Measurements from ENCODE around the gene TEAD1.

The TEAD1 gene

DNA sequence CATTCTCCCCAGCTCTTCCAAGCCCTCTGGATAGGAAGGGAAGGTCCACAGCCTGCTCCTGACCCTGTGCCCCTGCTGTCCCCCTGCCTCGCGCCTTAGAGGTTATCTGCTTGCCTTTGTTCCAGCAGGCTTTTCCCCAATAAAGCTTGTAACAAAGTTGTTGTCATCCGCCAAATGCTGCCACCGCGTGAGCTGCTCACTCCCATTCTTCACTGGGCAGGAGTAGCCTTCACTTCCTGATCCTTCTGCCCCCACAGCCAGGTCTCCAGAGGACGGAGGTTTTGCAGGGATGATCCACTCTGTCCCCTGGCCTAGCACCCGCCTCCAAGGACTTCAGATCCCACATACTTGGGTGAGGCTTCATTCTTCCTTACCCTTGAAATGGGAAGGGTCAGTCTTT, 240.9 kb downstream of the TEAD1 start:
- H3K4me3 ChIP-seq (replicated peaks in 1 of 2; ENCODE audit: low read depth in 2 of 2, low read length in 2 of 2), result no peak overlapping the region
- DNase-seq (ENCODE audit: low read depth in 2 of 2), result no peak
- TF ChIP-seq, protein P1, sequence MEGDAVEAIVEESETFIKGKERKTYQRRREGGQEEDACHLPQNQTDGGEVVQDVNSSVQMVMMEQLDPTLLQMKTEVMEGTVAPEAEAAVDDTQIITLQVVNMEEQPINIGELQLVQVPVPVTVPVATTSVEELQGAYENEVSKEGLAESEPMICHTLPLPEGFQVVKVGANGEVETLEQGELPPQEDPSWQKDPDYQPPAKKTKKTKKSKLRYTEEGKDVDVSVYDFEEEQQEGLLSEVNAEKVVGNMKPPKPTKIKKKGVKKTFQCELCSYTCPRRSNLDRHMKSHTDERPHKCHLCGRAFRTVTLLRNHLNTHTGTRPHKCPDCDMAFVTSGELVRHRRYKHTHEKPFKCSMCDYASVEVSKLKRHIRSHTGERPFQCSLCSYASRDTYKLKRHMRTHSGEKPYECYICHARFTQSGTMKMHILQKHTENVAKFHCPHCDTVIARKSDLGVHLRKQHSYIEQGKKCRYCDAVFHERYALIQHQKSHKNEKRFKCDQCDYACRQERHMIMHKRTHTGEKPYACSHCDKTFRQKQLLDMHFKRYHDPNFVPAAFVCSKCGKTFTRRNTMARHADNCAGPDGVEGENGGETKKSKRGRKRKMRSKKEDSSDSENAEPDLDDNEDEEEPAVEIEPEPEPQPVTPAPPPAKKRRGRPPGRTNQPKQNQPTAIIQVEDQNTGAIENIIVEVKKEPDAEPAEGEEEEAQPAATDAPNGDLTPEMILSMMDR (IDR thresholded peaks at IDR 0.05; ENCODE audit: low read depth, low read length), result no peak

DNA sequence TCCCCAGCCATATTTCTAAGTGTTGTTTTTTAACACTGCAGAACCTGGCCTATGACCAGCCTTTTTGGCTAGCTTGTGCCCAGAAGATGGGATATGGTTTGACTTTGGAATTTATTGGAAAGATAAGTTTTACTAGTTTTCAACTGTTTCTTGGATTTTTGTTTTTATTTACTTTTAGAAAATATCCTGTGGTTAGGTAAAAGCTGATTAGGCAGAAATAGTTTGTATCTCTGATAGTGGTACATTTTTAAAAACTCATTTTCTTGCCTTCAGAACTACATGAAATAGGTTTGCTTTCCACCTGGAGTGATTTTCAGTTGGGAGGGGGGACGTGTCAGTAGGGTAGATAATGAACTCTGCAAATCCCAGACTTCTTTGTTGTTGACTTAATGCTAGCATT, 243.6 kb downstream of the TEAD1 start:
- DNase-seq (ENCODE audit: low read depth in 2 of 2), result no peak
- no peak overlapping the region for H3K4me3 ChIP-seq (replicated peaks in 1 of 2; ENCODE audit: low read depth in 2 of 2, low read length in 2 of 2)
- TF ChIP-seq, protein P1 (IDR thresholded peaks at IDR 0.05; ENCODE audit: low read depth, low read length), result no peak

DNA sequence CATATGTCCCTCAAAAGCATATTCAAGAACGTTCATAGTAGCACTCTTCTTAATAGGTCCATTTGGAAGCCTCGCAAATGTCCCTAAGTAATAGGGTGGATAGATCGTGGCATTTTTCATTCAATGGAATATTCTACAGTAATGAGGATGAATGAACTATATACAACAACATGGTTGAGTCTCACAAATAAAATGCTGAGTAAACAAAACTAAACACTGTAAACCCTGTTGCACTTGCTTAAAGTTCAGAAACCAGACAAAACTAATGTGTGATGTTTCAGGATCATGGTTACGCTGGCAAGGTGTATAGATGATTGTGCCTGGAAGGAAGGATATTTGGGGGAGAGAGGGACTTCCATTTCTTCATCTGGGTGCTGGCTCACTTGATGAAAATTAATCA, 244.4 kb downstream of the TEAD1 start:
- TF ChIP-seq, protein P1 (IDR thresholded peaks at IDR 0.05; ENCODE audit: low read depth, low read length), result no peak
- no peak for DNase-seq (ENCODE audit: low read depth in 2 of 2)
- no peak overlapping the region for H3K4me3 ChIP-seq (replicated peaks in 1 of 2; ENCODE audit: low read depth in 2 of 2, low read length in 2 of 2)

DNA sequence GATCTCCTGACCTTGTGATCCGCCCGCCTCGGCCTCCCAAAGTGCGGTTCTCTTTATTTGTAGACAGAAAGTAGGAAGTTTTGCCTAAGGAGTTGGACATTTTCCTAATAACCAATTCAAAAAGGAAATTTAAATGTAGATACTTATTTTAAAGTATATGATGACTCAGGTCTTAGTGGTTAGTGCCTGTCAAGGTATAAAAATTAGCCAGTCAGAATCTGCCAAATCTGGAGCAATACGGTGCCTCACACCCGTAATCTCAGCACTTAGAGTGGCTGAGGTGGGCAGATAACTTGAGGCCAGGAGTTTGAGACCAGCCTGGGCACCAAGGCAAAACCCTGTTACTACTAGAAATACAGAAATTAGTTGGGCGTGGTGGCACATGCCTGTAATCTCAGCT, 248.2 kb downstream of the TEAD1 start:
- no peak overlapping the region for H3K4me3 ChIP-seq (replicated peaks in 1 of 2; ENCODE audit: low read depth in 2 of 2, low read length in 2 of 2)
- TF ChIP-seq, protein P1 (IDR thresholded peaks at IDR 0.05; ENCODE audit: low read depth, low read length), result no peak
- peak in 1 of 2 donors; percentile 17 for DNase-seq (ENCODE audit: low read depth in 2 of 2)

DNA sequence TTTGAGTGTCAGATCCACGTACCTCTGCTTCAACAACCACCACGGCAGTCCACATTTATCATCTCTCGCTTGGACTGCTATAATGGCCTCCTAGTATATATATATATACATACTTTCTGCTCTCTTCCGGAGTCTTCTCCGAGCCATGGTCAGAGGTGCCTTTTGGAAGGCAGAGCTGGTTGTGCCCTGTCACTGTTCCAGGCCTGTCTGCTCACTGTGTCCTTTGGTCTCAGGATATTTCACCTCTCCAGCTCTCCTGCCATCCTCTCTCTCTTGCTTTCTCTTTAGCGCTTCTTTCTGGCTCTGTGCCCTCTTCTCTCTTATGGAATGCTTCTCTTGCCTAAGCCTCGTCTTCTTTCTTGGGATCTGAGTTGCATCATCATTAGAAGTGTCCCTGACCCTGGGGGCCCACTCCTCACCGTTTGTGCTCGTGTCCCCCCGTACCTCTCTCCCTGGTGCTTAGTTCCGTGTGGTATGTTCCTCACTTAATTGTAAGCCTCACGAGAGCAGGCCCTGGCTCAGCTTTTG, 248.8 kb downstream of the TEAD1 start:
- no peak overlapping the region for H3K4me3 ChIP-seq (replicated peaks in 1 of 2; ENCODE audit: low read depth in 2 of 2, low read length in 2 of 2)
- TF ChIP-seq, protein P1 (IDR thresholded peaks at IDR 0.05; ENCODE audit: low read depth, low read length), result no peak
- peak; percentile 27 to 52 for DNase-seq (ENCODE audit: low read depth in 2 of 2)

DNA sequence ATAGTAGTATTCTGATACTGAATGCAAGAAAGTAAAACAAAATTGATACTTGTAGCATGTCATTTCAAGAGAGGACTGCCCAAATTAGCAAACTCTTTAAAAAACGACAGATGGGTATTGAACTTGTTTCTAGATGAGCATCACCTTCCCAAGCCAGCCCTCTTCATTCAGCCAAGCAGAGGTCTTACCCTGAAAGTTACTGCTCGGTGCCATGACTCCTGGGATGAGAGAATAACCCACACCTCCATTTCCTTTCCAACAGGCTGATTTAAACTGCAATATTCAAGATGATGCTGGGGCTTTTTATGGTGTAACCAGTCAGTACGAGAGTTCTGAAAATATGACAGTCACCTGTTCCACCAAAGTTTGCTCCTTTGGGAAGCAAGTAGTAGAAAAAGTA, 250.4 kb downstream of the TEAD1 start:
- TF ChIP-seq, protein P1 (IDR thresholded peaks at IDR 0.05; ENCODE audit: low read depth, low read length), result no peak

DNA sequence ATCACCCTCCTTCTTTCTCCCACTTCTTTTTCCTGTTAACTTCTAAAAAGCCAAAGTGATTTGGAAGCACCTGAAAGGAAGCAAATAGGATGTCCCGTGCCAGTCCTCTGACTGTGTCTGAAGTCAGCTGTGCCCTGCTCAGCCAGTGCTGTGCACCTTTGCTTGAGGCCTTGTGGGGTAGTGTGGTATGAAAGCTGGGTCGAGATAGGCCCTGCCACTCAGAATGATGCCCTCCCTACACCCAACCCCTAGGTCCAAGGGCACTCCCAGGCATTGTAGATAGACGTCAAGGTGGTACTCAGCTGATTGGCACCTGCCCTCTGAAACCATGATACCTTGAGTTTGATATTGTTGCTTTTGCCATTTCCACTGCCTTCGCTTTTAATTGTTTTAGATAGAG, 251.3 kb downstream of the TEAD1 start:
- DNase-seq (ENCODE audit: low read depth in 2 of 2), result no peak
- no peak overlapping the region for H3K4me3 ChIP-seq (replicated peaks in 1 of 2; ENCODE audit: low read depth in 2 of 2, low read length in 2 of 2)
- TF ChIP-seq, protein P1 (IDR thresholded peaks at IDR 0.05; ENCODE audit: low read depth, low read length), result no peak

More for the DNA sequence above, 250.4 kb downstream of the TEAD1 start:
- DNase-seq (ENCODE audit: low read depth in 2 of 2), result no peak
- H3K4me3 ChIP-seq (replicated peaks in 1 of 2; ENCODE audit: low read depth in 2 of 2, low read length in 2 of 2), result no peak overlapping the region

All from cardiac fibroblast (primary cell).